ENCODE data around the gene SLC44A3. TPM values are rescaled to one million over a fixed set of nuclear protein-coding genes. Genes with fewer than 3 reads are reported as not detected.
"Not testable (repeated sequence)": the region's sequence is repeated elsewhere in the genome, so short reads cannot be mapped to it uniquely, and the experiment has no call there.

The SLC44A3 gene
- polyA plus RNA-seq, 3 donors = not detected

DNA sequence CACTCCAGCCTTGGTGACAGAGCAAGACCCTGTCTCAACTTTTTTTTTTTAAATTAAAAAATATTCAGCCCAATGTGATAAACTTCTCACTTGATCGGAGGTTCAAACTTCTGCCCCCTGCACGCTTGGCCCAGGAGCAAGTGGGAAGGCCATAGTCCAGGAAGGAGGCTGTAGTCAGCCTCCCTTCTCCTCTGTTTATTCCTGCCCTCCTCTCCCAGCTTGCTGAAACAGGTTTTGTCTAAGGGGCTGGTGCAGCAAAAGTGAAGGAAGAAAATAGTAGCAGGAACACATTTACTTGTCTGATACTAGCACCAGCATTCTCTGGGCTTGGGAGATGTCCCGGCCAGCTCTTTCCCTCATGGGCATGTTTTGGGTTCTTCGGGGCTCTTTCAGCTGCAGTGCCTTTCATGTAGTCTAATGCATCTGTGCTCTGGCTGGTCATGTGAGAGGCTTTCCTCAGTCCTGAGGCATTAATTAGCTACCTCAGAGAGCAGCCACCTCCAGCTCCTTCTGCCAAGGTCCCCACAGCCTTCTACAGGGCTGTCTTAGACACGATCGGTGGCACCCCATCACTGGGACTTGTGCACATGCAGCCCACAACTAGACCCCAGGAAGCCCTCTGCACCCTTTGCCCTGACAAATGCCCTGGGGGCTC lies 12.9 kb downstream of the SLC44A3 start:
- Mint-ChIP-seq H3K27me3 (ENCODE audit: low read depth in 3 of 3) (peaks cover 30 to 46% (median 36%) of the 10 kb centered on the region in 3 donors), H3K36me3 (peaks cover 0 to 4% of the 10 kb centered on the region in 2 donors), H3K27ac (no peak overlapping the region), H3K4me3 (no peak overlapping the region), H3K4me1 (peaks cover 21% of the 10 kb centered on the region), H3K9me3 (peaks cover 0 to 2% (median 0%) of the 10 kb centered on the region in 7 donors)
- Histone ChIP-seq H3K79me2 (ENCODE audit: insufficient read depth, low read length) (no peaks in the 10 kb centered on the region), H2AFZ (ENCODE audit: insufficient read depth, low read depth, low read length, poor library complexity, severe bottlenecking) (no peak overlapping the region), H3K4me3 (replicated peaks in 1 of 3; ENCODE audit: low read depth in 2 of 3, low read length in 3 of 3) (no peak overlapping the region), H3K4me2 (replicated peaks; ENCODE audit: extremely low read depth, low read length, poor library complexity, severe bottlenecking) (no peak overlapping the region), H3K27ac (ENCODE audit: low read depth in 1 of 2, low read length in 2 of 2) (no peak overlapping the region), H3K36me3 (replicated peaks in 1 of 2; ENCODE audit: control insufficient read depth in 1 of 2, insufficient read depth in 2 of 2, low read length in 2 of 2) (no peaks in the 10 kb centered on the region), H3K27me3 (ENCODE audit: control insufficient read depth in 2 of 2, insufficient read depth in 2 of 2, low read length in 2 of 2) (peaks cover 5 to 50% of the 10 kb centered on the region in 2 donors), H3K4me1 (ENCODE audit: control insufficient read depth in 1 of 2, insufficient read depth in 2 of 2, low read length in 2 of 2) (peaks cover 20 to 26% of the 10 kb centered on the region in 2 donors), H3K9ac (ENCODE audit: insufficient read depth, low read length, poor library complexity, severe bottlenecking) (no peak overlapping the region), H3K9me3 (replicated peaks in 1 of 2; ENCODE audit: control insufficient read depth in 1 of 2, insufficient read depth in 1 of 2, low read length in 2 of 2) (no peaks in the 10 kb centered on the region), H4K20me1 (ENCODE audit: insufficient read depth, low read length) (no peaks in the 10 kb centered on the region)
- 84% methylated on average over 3 of the region's 6 CpGs for WGBS (ENCODE audit: insufficient coverage)
- TF ChIP-seq, protein P1, sequence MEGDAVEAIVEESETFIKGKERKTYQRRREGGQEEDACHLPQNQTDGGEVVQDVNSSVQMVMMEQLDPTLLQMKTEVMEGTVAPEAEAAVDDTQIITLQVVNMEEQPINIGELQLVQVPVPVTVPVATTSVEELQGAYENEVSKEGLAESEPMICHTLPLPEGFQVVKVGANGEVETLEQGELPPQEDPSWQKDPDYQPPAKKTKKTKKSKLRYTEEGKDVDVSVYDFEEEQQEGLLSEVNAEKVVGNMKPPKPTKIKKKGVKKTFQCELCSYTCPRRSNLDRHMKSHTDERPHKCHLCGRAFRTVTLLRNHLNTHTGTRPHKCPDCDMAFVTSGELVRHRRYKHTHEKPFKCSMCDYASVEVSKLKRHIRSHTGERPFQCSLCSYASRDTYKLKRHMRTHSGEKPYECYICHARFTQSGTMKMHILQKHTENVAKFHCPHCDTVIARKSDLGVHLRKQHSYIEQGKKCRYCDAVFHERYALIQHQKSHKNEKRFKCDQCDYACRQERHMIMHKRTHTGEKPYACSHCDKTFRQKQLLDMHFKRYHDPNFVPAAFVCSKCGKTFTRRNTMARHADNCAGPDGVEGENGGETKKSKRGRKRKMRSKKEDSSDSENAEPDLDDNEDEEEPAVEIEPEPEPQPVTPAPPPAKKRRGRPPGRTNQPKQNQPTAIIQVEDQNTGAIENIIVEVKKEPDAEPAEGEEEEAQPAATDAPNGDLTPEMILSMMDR (IDR thresholded peaks at IDR 0.05) = no peak
- no peak for DNase-seq
- intact Hi-C loops (cut with micrococcal nuclease) = no loop called here

DNA sequence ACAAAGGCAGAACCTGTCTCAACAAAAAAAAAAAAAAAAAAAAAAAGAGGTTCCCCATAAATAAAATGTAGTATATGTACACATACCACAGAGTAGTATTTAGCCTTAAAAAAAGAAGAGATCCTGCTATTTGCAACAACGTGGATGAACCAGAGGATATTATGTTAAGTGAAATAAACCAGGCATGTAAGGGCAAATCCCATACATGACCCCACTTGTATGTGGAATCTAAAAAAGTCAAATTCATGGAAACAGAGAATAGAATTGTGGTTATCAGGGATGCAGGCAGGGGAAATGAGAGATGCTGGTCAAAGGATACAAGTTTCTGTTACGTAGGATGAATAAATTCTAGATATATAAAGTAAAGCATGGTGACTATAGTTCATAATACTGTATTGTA lies 16.7 kb downstream of the SLC44A3 start:
- H3K9me3 Mint-ChIP-seq = peaks cover 0 to 2% (median 0%) of the 10 kb centered on the region in 7 donors
- H3K27ac Mint-ChIP-seq = no peak overlapping the region

DNA sequence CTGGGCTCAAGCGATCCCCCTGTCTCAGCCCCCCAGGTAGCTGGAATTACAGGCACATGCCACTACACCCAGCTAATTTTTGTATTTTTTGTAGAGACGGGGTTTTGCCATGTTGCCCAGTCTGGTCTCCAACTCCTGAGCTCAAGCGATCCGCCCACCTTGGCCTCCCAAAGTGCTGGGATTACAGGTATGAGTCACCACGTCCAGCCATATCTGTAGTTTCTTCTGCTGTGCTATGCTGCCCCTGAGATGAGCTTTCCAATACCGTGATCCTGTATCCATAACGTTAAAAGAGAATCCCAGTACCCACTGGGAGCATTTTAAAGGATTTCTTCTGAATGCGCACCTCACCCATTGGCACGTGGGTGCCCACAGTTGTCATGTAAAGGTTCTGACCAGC lies 20.2 kb downstream of the SLC44A3 start:
- H3K4me3 Mint-ChIP-seq; H3K4me1 ChIP-seq (ENCODE audit: control insufficient read depth in 1 of 2, insufficient read depth in 2 of 2, low read length in 2 of 2); H3K9me3 ChIP-seq (replicated peaks in 1 of 2; ENCODE audit: control insufficient read depth in 1 of 2, insufficient read depth in 1 of 2, low read length in 2 of 2); H3K9ac ChIP-seq (ENCODE audit: insufficient read depth, low read length, poor library complexity, severe bottlenecking); H3K9me3 Mint-ChIP-seq; H3K36me3 Mint-ChIP-seq; H3K4me1 Mint-ChIP-seq; H3K27ac ChIP-seq (ENCODE audit: low read depth in 1 of 2, low read length in 2 of 2); intact Hi-C loops (cut with micrococcal nuclease); H4K20me1 ChIP-seq (ENCODE audit: insufficient read depth, low read length); H3K4me2 ChIP-seq (replicated peaks; ENCODE audit: extremely low read depth, low read length, poor library complexity, severe bottlenecking); H3K4me3 ChIP-seq (replicated peaks in 1 of 3; ENCODE audit: low read depth in 2 of 3, low read length in 3 of 3); H3K27ac Mint-ChIP-seq; DNase-seq; H3K36me3 ChIP-seq (replicated peaks in 1 of 2; ENCODE audit: control insufficient read depth in 1 of 2, insufficient read depth in 2 of 2, low read length in 2 of 2); H2AFZ ChIP-seq (ENCODE audit: insufficient read depth, low read depth, low read length, poor library complexity, severe bottlenecking); H3K79me2 ChIP-seq (ENCODE audit: insufficient read depth, low read length): not testable (repeated sequence)
- 97% methylated on average over 8 of the region's 9 CpGs for WGBS (ENCODE audit: insufficient coverage)
- peaks cover 15 to 49% (median 20%) of the 10 kb centered on the region in 3 donors for H3K27me3 Mint-ChIP-seq (ENCODE audit: low read depth in 3 of 3)
- peaks cover 2 to 21% of the 10 kb centered on the region in 2 donors for H3K27me3 ChIP-seq (ENCODE audit: control insufficient read depth in 2 of 2, insufficient read depth in 2 of 2, low read length in 2 of 2)

More for the DNA sequence above, 16.7 kb downstream of the SLC44A3 start:
- no peaks in the 10 kb centered on the region for H3K9me3 ChIP-seq (replicated peaks in 1 of 2; ENCODE audit: control insufficient read depth in 1 of 2, insufficient read depth in 1 of 2, low read length in 2 of 2)
- no peak overlapping the region for H3K27ac ChIP-seq (ENCODE audit: low read depth in 1 of 2, low read length in 2 of 2)
- peaks cover 2 to 33% of the 10 kb centered on the region in 2 donors for H3K27me3 ChIP-seq (ENCODE audit: control insufficient read depth in 2 of 2, insufficient read depth in 2 of 2, low read length in 2 of 2)
- WGBS (ENCODE audit: insufficient coverage) = no CpG with 5 or more reads among the region's 2 CpGs
- H3K4me1 Mint-ChIP-seq = peaks cover 13% of the 10 kb centered on the region
- intact Hi-C loops (cut with micrococcal nuclease) = no loop called here
- H3K36me3 ChIP-seq (replicated peaks in 1 of 2; ENCODE audit: control insufficient read depth in 1 of 2, insufficient read depth in 2 of 2, low read length in 2 of 2) = no peaks in the 10 kb centered on the region
- TF ChIP-seq, protein P1 (IDR thresholded peaks at IDR 0.05) = no peak
- H2AFZ ChIP-seq (ENCODE audit: insufficient read depth, low read depth, low read length, poor library complexity, severe bottlenecking) = no peak overlapping the region
- H3K9ac ChIP-seq (ENCODE audit: insufficient read depth, low read length, poor library complexity, severe bottlenecking) = no peak overlapping the region
- H3K4me3 Mint-ChIP-seq = peak overlapping the region; percentile 43 to 53
- DNase-seq = no peak
- H3K79me2 ChIP-seq (ENCODE audit: insufficient read depth, low read length) = no peaks in the 10 kb centered on the region
- peaks cover 0 to 2% of the 10 kb centered on the region in 2 donors for H3K36me3 Mint-ChIP-seq
- no peak overlapping the region for H3K4me2 ChIP-seq (replicated peaks; ENCODE audit: extremely low read depth, low read length, poor library complexity, severe bottlenecking)
- peaks cover 24 to 46% (median 29%) of the 10 kb centered on the region in 3 donors for H3K27me3 Mint-ChIP-seq (ENCODE audit: low read depth in 3 of 3)
- H4K20me1 ChIP-seq (ENCODE audit: insufficient read depth, low read length) = no peaks in the 10 kb centered on the region
- H3K4me3 ChIP-seq (replicated peaks in 1 of 3; ENCODE audit: low read depth in 2 of 3, low read length in 3 of 3) = no peak overlapping the region
- peaks cover 10 to 16% of the 10 kb centered on the region in 2 donors for H3K4me1 ChIP-seq (ENCODE audit: control insufficient read depth in 1 of 2, insufficient read depth in 2 of 2, low read length in 2 of 2)
